BJ (cell line): Measurements from ENCODE around the gene TMEM106A. TPM values are rescaled to one million over a fixed set of nuclear protein-coding genes. Genes with fewer than 3 reads are reported as not detected.
"Not testable (repeated sequence)": the region's sequence is repeated elsewhere in the genome, so short reads cannot be mapped to it uniquely, and the experiment has no call there.

Experiments used
- CTCF ChIA-PET: fragments of 350-600 bp; formaldehyde crosslinking; extraction: SDS; loops from one replicate; lab custom pipeline; 2021; ENCODE audit warnings: antibody characterized with exemption, inconsistent platforms; lab: Yijun Ruan, JAX
- POLR2A ChIA-PET: fragments of 300-600 bp; sonication (Branson Sonifier 250); formaldehyde crosslinking; extraction: SDS; loops from one replicate; lab custom pipeline; 2021; ENCODE audit warnings: antibody characterized with exemption; lab: Charles Lee
- DNase-seq: peaks from one replicate; pipeline ENCODE4 v3.0.0-alpha.2; 2011; ENCODE audit warnings: low read depth
- H3K27me3 ChIP-seq: 2 replicates; pipeline ENCODE4 v1.6.0; 2011; ENCODE audit warnings: low read length; ENCODE audit not compliant: control insufficient read depth, insufficient read depth
- H3K36me3 ChIP-seq: 2 replicates; pipeline ENCODE4 v1.5.1; 2011; ENCODE audit warnings: low read length; ENCODE audit not compliant: control insufficient read depth, insufficient read depth
- H3K4me3 ChIP-seq: 2 replicates; pipeline ENCODE4 v1.5.1; 2011; ENCODE audit warnings: low read depth, mild to moderate bottlenecking, control low read depth, low read length
- polyA minus RNA-seq: library from RNA; depleted of rRNA, polyadenylated mRNA; stranded (reverse); fragments of >200 nt; gene quantifications from 2 replicates; pipeline ENCODE4 v1.2.3, GENCODE V29; 2011; rRNA and poly(A)+ RNA removed
- polyA plus RNA-seq: library from polyadenylated mRNA; depleted of rRNA; stranded (reverse); fragments of >200 nt; gene quantifications from 2 replicates; pipeline ENCODE4 v1.2.3, GENCODE V29; 2011; rRNA removed
- TF ChIP-seq, protein P1 (sequence below): IDR thresholded peaks from 2 replicates; pipeline ENCODE4 v1.5.1; 2011; ENCODE audit warnings: low read depth, mild to moderate bottlenecking, control low read depth, inconsistent platforms, low read length, moderate library complexity; ENCODE audit not compliant: insufficient read depth

The TMEM106A gene, protein sequence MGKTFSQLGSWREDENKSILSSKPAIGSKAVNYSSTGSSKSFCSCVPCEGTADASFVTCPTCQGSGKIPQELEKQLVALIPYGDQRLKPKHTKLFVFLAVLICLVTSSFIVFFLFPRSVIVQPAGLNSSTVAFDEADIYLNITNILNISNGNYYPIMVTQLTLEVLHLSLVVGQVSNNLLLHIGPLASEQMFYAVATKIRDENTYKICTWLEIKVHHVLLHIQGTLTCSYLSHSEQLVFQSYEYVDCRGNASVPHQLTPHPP
- polyA plus RNA-seq (7.0 and 9.3 TPM in 2 replicates), polyA minus RNA-seq (13.5 and 14.0 TPM in 2 replicates)

DNA sequence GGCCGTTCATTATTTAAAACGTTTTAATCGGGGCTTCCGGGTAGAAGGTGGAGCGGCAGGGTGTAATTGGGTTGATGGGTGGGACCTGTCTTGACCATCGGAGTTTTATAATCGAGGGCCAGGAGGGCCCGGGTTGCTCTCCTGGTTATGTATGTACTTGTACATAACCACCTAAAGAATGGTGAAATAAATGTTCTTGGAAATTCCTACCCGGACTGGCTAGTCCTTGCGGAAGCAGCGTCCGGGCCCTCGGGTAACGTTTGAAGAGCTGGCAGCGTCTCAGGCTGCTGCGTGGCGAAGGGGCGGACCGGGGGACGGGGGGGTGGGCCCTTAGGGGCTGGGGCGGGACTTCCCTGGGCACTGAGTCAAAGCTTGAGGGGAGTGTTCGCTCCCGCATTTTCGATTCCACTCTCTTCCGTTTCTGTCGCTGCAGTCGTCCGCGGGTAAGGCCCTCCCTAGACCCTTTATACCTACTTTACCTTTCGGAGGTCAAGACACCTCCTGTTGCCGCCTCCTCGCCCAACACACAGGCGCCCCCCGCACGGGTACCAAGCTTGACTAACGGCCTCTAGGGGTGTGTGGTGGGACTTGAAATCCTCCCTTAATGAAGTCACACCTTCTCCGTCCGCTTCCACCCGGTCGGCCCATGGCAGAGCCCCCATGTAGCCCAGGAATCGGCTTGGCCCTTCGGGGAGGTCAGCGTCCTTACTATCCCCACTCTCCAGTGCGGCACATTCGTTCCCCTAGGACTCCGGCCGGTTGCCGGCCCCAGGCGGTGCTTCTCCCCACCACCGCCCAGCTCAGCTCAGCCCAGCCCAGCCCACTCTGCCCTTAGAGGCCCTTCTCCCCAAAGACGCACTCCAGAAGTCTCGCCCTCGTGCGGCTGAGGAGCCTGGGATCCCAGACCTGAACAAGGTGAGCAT lies at the start of gene TMEM106A:
Gene TMEM106A, plus strand, starts transcription at position 396 of the 923 bp plus-strand sequence. CDS start 1,167 bp downstream, outside the sequence.
- ChIA-PET POLR2A (interaction anchor here (1.1 kb wide), 1 partner anchor 40 kb away, joined by 7 read pairs; no protein-coding TSS in a partner anchor), CTCF (interaction anchor here (1.0 to 1.2 kb wide), 2 partner anchors 8 to 187 kb away, joined by 3 to 6 read pairs; no protein-coding TSS in a partner anchor)
- DNase-seq = peak; percentile 28
- TF ChIP-seq, protein P1, sequence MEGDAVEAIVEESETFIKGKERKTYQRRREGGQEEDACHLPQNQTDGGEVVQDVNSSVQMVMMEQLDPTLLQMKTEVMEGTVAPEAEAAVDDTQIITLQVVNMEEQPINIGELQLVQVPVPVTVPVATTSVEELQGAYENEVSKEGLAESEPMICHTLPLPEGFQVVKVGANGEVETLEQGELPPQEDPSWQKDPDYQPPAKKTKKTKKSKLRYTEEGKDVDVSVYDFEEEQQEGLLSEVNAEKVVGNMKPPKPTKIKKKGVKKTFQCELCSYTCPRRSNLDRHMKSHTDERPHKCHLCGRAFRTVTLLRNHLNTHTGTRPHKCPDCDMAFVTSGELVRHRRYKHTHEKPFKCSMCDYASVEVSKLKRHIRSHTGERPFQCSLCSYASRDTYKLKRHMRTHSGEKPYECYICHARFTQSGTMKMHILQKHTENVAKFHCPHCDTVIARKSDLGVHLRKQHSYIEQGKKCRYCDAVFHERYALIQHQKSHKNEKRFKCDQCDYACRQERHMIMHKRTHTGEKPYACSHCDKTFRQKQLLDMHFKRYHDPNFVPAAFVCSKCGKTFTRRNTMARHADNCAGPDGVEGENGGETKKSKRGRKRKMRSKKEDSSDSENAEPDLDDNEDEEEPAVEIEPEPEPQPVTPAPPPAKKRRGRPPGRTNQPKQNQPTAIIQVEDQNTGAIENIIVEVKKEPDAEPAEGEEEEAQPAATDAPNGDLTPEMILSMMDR = peak; percentile 53
- Histone ChIP-seq H3K27me3 (no peaks in the 10 kb centered on the region), H3K4me3 (peak within 1 kb of the TSS; percentile 66), H3K36me3 (peaks cover 20% of the 10 kb centered on the region)

DNA sequence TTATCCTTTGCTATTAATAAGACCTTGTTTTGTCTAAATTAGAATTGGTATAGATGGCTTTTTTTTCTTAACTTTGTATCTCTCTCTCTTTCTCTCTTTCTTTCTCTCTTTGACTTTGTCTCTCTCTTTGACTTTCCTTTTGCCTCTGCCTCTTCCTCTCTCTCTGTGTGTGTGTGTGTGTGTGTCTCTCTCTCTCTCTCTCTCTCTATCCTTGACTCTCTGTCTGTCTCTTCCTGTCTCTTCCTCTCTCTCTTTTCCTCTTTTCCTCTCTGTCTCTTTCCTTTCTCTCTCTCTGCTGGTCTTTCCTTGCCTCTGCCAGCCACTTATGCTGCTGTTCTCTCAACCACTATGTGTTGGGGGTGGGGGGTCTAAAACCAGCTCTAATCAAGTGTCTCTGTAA lies 45.7 kb upstream of the TMEM106A start:
- H3K36me3 ChIP-seq, CTCF ChIA-PET: not testable (repeated sequence)

DNA sequence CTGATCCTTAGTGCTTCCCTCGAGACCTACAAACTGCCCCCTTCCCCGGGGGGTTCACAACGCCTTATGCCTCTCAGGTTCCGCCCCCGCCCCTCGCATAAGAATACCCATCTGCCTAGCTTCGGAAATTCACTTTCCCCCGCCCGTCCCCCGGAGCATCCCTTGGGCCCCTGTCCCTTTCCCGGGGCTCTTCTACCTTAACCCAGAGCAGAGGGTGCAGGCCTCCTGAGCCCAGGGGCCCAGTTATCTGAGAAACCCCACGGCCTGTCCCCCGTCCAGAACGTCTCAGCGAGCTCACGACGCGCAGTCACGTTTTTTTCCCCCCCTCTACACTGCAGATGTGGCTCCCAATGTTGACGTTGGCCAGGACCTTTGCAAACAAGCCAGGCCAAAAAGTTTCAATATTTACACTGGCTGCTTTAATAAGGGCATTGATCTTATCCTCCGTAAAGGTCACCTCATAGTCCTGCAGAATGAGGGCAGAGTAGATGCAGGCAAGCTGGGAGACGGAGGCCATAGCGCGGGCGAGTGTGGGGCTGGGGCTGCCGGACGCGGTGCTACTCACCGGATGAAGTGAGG lies 42.0 kb upstream of the TMEM106A start:
- H3K27me3 ChIP-seq = no peaks in the 10 kb centered on the region
- DNase-seq = no peak
- CTCF ChIA-PET = interaction anchor here (1.4 to 1.8 kb wide), 2 partner anchors 11 to 145 kb away, joined by 3 to 8 read pairs; partner anchors contain the start of gene RND2
- peak overlapping the region; percentile 59 for H3K4me3 ChIP-seq
- TF ChIP-seq, protein P1 = no peak
- POLR2A ChIA-PET = no interaction called here
- no peaks in the 10 kb centered on the region for H3K36me3 ChIP-seq

More for the DNA sequence above, 45.7 kb upstream of the TMEM106A start:
- DNase-seq, POLR2A ChIA-PET, H3K27me3 ChIP-seq, H3K4me3 ChIP-seq: not testable (repeated sequence)

DNA sequence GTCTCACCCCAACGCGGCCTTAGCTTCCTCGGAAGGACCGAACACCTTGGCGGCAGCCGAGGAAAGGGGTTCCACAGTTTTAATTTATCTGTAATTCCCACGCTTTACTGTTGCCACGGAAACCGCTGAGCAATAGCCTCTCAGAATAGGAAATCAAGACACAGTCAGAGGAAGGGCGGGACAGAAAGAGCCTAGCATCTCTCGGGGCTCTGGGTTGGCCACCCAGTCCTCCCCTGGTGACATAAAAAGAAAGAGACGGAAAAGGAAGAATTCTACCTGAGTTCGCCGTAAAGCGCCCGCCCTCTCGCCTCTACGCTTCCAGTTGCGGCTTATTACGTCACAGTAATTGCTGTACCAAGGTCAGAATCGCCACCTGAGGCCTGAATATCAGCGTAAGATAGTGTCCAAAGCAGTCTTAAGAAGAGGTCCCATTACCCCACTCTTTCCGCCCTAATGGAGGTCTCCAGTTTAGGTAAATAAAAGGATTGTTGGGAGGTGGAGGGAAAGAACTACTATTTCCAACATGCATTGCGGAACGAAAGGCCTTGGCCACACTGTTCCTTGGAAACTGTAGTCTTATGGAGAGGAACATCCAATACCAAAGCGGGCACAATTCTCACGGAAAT lies 41.4 kb upstream of the TMEM106A start:
- TF ChIP-seq, protein P1 = no peak
- ChIA-PET CTCF (interaction anchor here (1.8 kb wide), 1 partner anchor 146 kb away, joined by 8 read pairs; the partner anchor contains the start of gene RND2), POLR2A (no interaction called here)
- no peaks in the 10 kb centered on the region for H3K27me3 ChIP-seq
- H3K4me3 ChIP-seq = peak overlapping the region; percentile 59
- DNase-seq = peak; percentile 87
- no peaks in the 10 kb centered on the region for H3K36me3 ChIP-seq

DNA sequence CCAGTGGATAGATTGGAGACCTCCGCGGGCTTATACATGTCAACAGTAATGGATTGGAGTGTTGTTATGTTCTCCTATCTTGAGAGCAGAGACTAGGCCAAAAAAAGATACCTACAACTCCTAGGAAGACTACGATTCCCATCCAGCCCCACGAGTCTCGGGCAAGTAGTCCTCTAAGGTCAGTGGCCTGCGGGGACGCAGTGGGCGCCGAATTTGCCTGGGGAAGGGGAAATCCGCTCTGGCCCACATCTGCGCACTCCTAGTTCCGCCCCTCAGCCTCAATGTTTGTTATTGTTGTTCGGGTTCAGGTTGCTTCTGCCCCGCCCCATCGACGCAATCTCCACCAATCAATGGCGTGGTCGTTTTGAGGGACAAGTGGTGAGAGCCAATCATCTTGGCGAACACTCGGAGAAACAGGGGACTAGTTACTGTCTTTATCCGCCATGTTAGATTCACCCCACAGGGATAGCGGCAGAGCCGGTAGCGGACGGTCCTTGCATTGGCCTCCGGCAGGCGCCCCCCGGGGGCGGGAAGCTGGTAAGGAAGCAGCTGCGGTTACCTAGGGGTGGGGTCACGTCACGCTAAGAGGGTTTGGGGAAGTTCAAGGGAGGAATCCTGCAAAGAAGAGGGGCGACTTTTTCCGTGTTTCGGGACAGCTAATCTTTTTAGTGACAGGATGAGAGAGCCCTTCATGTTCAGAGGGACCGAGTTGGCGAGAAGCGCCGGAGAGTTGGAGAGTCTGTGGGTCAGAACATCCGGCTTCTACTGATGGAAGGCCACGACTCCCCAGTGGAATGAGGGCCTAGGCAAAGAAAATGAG lies 40.7 kb upstream of the TMEM106A start, which contains the start of gene NBR1:
Gene NBR1, plus strand, starts transcription at position 449 of the 820 bp plus-strand sequence. CDS start 4,586 bp downstream, outside the sequence.
- TF ChIP-seq, protein P1 = peak; percentile 21
- Histone ChIP-seq H3K4me3 (peak within 1 kb of the TSS; percentile 59), H3K27me3 (no peaks in the 10 kb centered on the region), H3K36me3 (no peaks in the 10 kb centered on the region)
- peak; percentile 91 for DNase-seq
- ChIA-PET POLR2A (interaction anchor here (1.4 kb wide), 1 partner anchor 41 kb away, joined by 7 read pairs; the partner anchor contains the start of gene TMEM106A), CTCF (no interaction called here)
